HL-60/S4 (cell line): Measurements from ENCODE around the gene DIRAS1.

Source experiments
- in situ Hi-C: fragments of 300-500 bp; cut with MboI; formaldehyde crosslinking; loops from 2 replicates; pipeline ENCODE4 v1.14.3; 2022; ENCODE audit warnings: low sequenced_read_pairs

Gene DIRAS1

DNA sequence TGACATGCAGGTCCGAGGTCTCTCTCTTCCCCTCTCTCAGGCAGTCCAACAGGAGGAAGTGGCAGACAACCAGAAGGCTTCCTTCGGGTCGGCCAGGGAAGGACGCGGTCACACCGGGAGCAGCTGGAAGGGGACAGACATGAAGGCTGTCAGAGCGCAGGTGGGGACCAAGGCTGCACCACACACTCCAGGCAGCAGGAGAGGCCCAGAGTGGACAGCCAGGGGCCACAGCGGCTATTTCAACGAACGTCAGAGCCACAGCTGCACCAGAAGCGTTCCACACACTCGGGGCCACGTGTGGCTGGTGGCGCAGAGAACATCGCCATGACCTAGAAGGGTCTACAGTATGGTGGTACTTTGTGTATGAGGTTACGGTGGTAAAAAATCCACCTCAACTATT lies 34.6 kb upstream of the DIRAS1 start:
- in situ Hi-C loops = no loop called here

DNA sequence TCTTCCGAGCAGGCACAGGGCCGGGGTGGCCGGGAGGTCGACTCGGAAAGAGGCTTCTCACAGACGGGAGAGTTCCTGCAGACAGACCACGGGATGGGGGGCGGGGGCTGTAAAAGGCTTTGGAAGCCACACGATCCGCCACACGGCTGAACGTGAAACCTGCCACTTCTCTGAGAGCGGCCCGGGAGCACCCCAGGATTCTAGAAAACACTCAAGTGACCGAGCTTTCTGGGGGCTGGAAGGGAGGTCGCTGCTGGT lies 34.2 kb upstream of the DIRAS1 start:
- in situ Hi-C loops = no loop called here

DNA sequence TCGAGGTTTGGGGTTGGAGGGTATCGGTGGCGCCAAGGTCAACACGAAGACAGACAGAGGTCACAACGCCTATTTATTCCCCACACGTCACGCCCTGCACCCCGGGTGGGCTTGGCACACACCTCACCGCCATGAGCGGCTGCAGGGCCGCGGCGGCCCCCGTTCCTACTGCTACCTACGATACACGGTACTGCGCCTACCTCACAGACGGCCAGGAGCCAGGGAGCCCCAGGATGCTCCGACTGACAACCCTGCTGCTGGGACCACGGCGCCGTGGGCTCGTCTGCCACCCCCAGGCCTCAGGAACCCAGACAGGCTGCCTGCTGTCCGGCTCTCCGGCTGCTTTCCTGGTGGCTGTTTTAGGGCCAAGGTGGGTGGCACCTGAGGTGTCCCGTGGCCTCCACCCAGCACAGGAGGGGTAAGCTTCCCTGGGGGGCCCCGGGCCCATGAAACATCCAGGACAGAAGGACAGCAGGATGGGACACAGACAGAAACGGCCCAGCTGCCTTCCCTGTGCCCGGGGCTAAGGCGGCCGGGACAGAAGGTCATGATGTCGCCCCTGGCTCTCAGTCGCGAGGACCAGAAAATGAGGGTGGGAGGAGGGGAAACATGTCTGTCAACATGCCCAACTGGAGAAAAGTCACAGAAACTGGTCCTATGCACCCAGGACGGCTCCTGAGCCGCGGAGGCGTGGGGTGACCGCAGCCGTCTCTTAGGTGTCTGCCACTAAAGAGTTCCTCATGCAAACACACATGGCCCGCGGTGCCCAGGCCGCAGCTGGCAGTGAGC lies 33.7 kb upstream of the DIRAS1 start:
- in situ Hi-C loops = no loop called here

DNA sequence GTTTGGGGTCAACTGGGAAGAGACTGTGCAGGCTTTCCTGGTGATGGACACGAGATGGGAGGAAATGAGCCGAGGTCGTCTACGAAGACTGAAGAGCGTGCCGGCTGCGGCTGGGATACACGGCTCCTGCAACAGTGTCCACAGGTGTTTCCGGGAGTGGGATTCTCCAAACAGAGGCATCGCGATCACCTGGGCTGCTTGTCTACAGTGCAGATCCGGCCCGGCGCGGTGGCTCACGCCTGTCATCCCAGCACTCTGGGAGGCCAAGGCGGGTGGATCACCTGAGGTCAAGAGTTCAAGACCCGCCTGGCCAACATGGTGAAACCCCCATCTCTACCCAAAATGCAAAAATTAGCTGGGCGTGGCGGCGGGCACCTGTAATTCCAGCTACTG lies 30.3 kb upstream of the DIRAS1 start:
- in situ Hi-C loops = no loop called here

DNA sequence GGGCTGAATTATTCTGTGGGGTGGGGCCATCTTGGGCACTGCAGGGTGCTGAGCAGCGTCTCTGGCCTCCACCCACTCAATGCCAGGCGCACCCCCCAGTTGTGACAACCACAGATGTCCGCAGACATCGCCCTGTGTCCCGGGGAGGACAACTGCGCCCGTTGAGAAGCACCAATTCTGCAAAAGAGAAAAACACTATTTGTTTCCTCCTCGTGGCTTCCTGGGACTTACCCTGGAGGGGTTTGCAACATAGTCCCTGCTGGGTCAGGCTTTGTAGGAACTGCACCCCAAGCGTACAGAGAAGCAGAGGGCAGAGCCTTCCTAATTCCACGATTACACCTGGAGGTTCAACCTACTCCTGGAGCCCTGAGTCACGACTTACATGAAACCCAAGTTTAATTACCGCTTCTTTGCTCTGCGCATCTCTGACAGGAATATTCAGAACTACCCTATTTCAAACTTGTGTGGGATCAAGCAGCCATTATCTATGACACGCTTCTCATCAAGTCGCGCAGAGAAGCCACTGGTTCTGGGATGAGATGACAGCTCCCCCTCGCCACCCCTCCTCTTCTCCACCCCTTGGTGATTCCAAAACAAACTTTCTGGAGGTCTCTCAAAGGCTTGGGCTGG lies 29.8 kb upstream of the DIRAS1 start:
- in situ Hi-C loops = no loop called here

DNA sequence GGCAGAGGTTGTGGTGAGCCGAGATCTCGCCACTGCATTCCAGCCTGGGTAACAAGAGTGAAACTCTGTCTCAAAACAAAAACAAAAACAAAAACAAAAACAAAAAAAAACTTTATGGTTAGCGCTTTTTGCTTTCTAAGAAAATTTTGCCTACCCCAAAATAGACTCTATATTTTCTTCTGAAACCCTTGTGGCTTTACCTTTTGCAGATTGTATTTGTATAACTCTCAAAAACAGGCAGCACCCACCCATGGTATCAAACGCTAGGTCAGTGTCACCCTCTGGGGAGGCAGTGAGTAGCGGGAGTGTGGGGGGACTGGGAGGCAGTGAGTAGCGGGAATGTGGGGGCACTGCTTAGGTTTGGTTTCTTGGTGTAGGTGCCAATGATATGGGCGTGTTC lies 26.2 kb upstream of the DIRAS1 start:
- in situ Hi-C loops = loop anchor here (5.0 kb wide), 1 partner anchor 100 kb away; no protein-coding TSS in a partner anchor

DNA sequence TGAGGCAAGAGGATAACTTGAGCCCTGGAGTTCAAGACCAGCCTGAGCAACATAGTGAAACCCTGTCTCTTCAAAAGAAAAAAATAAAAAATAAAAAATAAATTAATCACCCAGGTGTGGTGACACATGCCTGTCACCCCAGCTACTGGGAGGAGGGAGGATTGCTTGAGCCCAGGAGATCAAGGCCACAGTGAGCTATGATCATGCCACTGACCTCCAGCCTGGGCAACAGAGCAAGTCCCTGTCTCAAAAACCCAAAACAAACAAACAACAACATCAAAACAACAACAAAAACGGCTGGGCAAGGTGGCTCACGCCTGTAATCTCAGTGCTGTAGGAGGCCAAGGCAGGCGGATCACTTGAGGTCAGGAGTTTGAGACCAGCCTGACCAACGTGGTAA lies 22.9 kb upstream of the DIRAS1 start:
- in situ Hi-C loops = no loop called here

DNA sequence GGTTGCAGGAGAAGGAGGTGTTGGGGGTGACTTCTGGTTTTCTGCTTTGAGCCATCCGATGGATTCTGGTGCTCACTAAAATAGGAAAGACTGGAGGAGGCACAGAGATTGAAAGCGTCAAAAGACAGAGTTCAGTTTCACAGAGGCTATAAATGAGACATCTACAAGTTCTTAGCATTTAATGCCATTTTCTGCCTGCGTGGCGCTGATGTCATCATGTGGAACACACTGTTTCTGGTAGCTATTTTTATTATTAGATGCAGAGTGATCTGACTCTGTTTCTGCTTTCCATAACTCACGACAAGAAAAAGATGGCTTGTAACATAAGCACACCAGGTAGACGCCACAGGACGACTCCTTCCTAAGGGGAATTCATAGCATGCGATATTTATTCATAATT lies 21.9 kb upstream of the DIRAS1 start:
- in situ Hi-C loops = no loop called here

DNA sequence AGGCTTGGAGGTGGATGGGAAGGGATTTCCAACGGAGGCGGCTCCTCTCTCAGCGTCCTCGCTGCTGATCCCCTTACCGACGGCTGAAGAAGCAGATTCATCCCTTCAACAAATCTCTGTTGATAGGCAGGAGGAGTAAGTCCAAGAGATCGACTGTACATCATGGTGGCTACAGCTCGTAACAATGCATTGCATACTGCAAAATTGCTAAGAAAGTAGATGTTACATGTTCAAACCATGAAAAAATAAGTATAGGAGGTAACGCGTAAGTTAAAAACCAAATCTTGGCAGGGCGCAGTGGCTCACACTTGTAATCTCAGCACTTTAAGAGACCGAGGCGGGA lies 19.1 kb upstream of the DIRAS1 start:
- in situ Hi-C loops = no loop called here

DNA sequence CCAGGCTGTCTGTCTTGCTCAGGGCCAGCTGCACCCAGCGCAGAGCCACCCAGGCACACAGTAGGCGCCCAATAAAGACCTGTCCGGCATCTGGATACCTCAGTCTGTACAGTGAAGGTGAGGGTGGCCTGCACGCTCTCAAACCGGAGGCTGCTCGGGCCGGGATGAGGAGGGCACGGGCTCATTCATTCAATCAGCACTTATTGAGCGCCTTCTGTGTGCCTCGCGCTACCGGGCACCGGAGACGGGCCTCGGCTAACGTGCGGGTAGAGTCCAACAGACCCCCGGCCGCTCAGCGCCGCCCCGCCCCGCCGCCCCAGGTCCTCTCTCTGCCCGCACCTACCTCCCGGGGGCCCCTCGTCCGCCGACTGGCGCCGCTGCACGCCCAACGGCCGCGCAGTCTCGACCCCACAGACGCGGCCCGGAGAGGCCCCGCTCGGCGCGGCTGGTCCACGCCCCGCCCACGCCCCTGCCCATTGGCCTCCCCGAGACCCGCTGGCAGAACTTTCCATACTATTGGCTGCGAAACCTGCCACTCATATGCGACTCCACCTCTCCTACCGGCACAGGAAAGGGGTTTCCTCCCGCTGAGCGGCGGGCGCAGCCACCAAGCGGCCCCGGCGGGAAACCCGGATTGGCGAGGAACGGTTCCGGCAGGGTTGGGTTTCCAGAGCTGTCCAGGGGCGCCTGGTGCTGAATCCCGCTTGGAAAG lies 18.6 kb upstream of the DIRAS1 start, which contains the start of gene SLC39A3:
SLC39A3 (minus strand) TSS at position 416 of the 712 bp plus-strand sequence. CDS start 2,760 bp downstream, outside the sequence.
- in situ Hi-C loops = no loop called here

DNA sequence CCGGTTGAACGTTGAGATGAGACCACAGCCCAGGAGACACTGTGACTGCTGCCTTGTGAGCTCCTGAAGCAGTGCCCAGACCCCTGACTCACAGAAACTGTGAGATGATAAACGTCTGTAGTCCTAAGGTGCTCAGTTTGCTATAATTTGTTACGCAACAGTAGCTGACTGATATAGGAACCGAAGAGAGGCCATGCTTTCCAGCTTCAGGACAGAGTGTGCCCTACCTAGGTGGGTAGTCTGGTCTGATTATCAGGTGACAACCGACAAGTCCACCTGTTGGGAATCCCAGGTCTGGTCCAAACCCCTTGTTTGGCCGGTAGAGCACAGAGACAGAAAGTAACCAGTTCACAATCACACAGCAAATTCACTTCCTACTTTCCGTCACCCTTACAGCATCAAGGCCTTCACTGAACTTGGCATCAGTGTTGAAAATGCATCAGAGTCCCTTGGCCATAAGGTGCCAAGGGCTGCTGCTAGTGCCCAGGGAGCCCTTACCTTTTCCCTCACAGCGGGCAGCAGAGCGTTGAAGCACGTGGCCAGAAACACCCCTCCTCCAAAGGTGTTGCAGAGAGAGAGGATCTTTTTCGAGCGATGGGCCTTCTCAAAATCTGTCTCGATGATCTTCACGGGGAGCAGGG lies 15.5 kb upstream of the DIRAS1 start:
- in situ Hi-C loops = no loop called here

DNA sequence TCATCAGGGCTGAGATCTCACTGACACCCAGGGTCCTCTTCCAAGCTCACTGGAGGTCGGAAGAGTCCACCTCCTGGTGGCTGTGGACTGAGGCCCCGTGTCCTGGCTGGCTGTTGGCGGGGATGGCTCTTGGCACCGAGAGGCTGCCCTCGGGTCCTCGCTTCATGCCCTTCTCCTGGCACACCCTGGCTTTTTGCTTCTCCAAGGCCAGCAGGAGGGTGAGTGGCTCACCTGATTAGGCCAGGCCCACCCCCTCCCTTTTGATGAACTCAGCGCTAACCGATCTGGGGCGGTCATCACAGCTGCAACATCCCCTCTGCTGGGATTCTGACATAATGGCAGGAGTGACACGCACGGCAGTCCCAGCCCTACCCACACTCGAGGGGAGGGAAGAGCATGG lies 14.2 kb upstream of the DIRAS1 start:
- in situ Hi-C loops = no loop called here

DNA sequence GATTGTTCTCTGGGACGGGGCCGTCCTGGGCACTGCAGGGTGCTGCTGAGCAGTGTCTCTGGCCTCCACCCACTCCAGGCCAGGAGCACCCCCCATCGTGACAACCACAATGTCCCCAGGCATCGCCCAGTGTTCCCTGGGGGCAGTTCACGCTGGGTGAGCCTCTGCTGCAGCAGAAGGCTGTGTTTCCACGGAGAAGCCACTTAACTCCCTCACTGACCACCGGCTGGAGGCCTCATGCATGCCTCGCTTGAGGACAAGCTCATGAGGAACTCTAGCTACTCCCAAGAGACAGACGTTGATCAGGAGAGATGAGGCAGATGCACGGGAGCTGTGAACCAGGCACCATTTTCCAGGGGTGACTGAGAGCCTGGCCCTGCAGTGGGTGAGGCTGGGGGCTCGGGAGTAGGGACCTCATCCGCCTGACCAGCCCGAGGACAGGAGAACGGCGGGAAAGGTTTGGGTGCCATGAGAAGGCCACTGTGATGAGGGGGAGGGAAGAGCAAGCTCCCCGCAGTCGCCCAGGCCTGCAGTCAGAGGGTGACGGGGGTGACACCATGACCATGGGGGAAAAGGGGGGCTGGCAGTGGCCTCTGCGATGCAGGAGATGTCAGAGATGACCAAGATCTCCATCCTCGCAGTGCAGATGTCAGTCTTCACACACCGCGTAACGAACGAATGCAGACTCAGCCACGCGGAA lies 13.6 kb upstream of the DIRAS1 start:
- in situ Hi-C loops = no loop called here

DNA sequence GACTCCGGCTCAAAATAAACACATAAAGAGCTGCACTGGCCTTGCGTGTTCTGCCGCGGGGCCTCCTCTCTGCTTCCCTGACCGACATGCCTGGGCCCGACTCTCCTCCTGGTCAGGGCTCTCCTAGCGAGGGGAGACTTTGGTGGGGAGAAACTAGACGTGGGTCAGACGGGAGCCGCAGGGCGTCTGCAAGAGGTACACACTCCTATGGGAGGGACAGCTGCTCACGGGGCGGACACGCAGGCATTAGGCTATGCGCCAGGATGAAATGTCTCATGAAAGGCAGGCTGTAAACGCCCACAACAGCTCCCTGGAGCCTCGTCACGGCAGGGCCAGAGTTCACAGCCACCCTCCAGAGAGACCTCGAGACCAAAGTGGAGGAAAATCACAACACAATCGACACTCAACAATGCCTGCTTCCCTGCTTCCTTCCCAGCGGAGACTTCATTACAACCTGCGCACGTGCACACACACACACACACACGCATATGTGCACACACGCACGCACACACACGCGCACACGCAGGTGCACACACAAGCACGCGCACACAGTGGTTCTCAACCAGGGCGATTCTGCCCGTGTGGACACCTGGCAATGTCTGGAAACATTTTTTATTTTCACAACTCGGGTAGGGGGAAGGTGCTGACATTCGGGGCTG lies 12.9 kb upstream of the DIRAS1 start:
- in situ Hi-C loops = no loop called here

DNA sequence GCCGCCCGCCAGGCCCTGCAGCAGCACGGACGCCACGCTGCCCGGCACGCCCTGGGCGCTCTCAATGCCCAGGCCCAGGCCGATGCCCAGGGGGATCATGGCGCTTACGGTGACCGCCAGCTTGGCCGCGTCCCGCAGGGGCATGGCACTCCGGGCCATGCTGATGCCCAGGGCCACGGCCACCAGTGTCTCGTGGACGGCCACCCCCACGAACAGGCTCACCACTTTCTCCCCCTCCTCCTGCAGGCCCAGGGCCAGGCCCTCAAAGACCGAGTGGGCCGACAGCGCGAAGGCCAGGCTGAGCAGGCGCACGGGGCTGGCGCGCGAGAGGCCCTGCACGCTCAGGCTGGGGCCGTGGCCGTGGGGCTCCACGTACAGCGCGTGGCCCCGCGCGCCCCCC lies 11.7 kb upstream of the DIRAS1 start:
- in situ Hi-C loops = no loop called here

DNA sequence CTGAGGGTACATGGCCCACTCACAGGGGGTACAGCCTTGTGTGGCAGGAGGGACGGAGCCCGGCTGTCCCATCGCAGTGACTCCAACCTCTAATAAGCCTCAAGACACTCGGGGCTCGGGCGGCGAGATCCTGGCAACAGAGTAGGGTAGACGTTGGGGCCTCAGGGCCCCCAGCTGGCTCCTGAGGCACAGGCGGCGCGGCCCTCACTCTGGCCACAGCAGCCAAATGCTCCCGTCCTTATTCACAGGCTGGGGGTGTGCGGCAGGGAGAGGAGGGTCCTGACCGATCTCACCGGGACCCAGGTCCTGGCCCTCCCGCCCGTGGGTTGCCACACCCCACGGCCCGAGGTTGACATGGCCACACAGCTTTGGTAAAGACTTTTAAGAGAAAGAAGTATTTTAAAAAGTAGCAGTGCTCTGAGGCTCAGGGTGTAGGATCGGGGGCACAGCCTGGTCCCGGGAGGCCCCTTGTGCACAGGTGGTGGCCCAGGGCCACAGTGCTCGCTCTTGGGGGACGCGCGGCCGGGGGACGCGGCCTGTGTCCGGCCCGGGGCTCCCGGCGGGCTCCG lies 11.1 kb upstream of the DIRAS1 start:
- in situ Hi-C loops = no loop called here

DNA sequence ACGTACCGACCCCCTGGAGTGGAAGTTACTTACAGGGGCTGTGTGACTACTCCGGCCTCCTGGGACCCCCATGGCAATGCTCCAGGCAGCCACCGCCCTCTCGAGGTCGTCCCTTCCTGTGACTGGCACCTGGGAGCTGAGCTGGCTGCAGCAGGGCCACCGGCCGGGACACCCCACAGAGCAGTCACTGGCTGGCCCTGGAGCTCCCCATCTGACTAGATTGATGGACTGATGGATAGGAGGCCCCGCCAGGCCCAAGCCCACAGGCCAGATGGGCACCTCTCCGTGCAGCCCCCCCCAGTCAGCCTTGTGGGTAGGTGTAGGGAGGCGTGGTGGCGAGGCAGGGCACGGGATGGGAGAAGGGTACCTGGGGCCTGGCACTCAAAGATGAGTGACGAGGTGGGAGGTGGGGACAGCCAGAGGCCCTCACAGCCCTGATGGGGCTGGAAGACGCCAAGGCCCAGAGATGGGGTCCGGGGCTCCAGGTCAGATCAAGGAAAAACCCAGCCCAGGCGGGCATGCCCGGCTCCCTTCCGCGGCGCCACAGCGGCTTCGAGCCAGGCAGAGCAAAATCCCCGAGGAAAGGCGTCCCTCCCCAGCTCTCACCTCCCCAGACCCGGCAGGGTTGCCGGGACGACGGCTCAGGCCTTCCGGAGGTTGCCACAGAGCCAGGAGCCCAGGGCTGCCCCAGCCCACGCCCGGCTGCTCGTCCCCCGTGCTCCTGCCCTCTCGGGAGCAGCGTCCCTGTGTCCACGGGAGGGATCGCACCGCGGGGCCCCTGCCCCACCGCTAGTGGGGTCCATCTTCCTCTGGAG lies 10.2 kb upstream of the DIRAS1 start:
- in situ Hi-C loops = no loop called here

DNA sequence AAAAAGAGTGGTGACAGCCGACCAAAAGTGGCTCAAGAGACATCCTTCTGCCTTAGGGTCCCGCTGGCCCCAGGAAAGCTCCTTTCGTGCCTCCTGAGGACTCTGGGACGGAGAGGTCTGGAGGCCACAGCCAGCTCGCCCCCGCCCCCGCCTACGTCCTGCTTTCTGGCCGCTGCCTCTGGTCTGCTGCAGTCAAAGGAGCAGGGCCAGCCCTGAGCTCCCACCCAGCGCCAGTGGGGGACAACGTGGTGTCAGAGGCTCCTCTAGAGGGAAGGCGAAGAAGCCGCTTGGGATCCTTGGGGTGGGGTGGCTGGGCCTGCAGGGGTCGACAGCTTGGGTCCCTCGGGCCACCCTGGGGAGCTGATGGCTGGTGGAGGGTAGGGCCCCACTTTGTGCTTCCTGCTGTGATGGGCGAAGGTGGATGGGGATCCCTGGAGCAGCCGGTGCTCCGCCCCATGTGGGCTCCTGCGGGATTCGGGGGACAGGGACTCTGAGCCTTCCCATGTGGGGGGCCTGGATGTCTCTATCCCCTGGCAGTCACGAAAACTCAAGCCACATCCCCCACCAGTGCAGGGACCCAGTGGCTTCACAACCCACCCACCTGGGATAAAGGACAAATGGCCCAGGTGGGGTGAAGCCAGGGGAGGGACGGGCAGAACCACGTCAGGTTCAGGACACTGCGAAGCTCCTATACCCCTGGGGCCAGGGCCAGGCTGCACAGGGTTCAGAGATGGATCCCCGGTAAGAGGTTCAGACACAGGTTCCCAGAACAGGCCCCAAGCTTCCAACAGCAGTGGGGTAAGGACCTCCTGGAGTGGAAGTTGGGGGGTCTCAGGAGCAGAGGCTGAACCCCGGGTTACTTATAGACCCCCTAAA lies 9.0 kb upstream of the DIRAS1 start:
- in situ Hi-C loops = no loop called here
